NCI-H187 treated with DMSO at 0.1 percent for 48 hours (cell line): ENCODE results near the gene IGSF21.

Source experiments
- DNase-seq: peaks from one replicate; lab custom pipeline; 2025; lab: John Stamatoyannopoulos, UW

IGSF21 gene

GRCh38 chr1:18178111-18178510 lies 70.5 kb downstream of the IGSF21 start:
- no peak for DNase-seq

DNA sequence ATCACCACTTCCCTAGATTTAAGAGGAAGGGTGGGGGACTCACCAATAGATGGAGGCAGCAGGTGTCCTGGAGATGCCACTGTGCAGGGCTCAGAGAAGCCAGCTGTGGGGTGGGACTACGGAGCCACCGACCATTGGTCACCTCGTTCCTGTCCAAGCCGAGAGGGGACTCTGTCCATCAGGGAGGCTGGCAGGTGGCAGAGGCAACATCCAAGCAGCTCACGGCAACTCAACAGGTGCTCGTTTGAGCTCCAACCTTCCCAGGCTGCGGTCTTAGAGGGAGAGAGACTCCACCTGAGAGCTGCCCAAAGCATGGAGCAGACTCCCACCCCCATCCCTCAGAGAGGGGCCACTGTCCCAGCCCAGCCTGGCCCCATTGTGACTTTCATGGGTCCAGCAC lies 71.4 kb downstream of the IGSF21 start:
- no peak for DNase-seq

DNA sequence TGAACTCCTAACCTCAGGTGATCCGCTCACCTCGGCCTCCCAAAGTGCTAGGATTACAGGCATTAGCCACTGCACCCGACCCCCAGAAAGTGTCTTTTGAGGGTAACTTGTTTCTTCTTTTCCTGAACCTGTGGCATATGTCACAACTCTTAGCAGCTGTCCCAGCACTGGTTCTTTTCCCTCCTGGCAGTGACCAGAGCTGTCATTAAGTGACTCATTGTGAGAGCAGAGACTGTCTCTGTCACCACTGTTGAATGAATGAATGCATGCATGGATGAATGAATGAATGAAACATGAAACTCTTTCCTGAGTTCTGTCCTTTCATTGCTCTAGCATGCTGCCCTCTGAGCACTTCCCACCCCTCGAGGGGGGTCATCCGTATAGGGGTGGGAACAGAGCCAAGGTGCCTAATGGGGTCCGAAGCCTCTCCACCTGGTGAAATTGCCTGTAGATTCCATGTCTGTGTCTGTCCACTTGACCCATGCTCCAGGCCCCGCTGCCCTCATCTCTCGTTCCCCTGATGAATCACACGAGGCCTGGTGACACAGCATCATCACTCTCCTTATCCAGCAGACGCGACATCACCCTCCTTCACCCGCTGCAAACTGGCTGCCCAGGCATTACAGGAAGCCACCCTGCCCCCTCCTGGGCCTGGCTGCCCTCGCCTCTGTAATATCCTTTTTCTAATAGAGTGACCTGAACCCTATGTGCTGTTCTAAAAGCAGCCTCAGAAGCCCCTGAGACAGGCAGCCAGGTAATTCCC lies 75.0 kb downstream of the IGSF21 start:
- DNase-seq = no peak

DNA sequence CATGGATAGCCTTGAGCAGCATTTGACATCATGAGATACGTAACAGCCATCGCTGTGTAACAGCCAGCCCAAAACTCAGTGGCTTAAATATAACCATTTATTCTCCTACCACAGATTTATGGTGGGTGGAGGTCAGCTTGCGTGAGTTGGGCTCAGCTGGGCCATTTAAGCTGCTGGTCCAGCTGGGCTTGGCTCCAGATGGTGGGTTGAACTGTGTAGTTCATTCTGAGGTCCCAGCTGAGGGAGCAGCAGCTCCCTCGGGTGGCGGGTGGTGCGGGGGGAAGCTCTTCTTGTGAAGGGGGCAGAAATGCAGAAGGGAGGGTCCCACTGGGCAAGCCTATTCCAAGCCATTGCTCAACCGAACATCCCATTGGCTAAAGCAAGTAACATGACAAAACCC lies 75.9 kb downstream of the IGSF21 start:
- DNase-seq = no peak

DNA sequence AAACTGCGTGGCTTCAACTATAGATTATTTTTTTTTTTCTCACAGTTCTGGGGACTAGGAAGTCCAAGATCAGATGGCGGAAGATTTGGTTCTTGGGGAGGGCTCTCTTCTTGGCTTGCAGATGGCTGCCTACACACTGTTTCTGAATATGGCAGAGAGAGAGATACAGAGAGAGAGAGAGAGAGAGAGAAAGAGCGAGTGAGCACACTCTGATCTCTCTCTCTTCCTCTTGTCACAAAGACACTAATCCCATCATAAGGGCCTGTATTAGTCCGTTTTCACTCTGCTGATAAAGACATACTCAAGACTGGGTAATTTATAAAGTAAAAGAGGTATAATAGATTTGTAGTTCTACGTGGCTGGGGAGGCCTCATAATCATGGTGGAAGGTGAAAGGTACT lies 79.5 kb downstream of the IGSF21 start:
- no peak for DNase-seq

- DNase-seq = no peak
These were observed 81.4 kb downstream of the IGSF21 start for GRCh38 chr1:18188820-18189517.

DNA sequence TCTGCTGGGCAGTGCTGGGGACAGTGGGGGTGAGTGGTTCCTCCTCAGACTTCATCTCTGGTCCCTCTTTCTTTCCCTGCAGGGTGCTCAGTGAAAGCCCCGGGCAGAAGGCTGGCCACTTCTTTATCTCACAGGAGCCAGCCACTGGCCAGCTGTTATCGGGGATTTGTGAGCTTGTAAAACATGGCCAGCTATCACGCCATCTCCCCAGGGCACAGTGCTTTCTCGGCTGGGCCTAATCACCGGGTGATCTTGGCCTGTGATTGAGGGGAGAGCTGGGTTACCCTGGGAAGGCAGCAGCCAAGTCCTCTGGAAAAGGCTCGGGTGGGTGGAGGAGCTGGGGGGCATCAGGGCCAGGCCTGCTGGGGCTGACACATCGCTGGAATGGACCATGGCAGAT lies 83.0 kb downstream of the IGSF21 start:
- DNase-seq = no peak

- no peak for DNase-seq
These were observed 83.4 kb downstream of the IGSF21 start for GRCh38 chr1:18191037-18191436.

- no peak for DNase-seq
These were observed 84.0 kb downstream of the IGSF21 start for GRCh38 chr1:18191481-18192155.

- DNase-seq = no peak
These were observed 84.6 kb downstream of the IGSF21 start for GRCh38 chr1:18192182-18192581.

GRCh38 chr1:18192974-18193373 lies 85.4 kb downstream of the IGSF21 start:
- no peak for DNase-seq

DNA sequence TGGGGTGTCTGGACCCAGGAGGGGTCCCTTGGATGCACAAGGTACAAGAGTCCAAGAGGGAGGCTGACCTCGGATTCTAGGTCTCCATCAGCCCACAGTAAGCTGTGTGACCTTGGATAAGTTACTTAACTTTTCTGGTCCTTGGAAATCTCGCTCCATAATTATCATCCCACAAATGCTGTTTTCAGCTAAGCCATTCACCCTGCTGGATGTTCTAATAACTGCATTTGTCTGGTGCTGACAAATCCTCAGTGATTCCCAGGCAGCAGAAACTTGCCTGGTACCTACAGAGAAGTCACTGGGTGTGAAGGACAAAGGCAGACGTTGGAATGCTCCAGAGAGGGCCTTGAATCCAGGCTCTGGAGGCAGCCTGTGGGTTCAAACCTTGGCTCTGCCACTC lies 89.7 kb downstream of the IGSF21 start:
- DNase-seq = no peak

GRCh38 chr1:18198260-18198659 lies 90.7 kb downstream of the IGSF21 start:
- DNase-seq = no peak

DNA sequence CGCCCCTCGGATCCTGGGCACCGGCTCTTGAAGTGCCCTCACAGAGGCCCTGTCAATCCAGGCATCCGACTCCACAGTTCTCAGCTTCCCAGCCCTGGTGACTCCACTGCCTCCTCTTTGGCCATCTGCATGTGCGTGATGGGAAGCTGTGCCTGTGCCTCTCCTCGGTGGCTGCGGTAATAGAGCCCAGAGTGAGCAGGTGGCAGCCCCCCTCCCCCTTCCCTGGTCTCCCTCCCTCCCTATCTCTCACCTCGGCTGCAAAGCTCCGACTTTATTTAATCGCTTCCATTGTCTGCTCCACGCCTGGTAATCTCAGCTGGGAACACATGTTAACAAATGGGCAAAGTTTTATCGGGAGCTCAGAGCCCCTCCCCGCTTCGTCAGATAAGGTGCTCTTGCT lies 91.9 kb downstream of the IGSF21 start:
- DNase-seq = peak; percentile 62

DNA sequence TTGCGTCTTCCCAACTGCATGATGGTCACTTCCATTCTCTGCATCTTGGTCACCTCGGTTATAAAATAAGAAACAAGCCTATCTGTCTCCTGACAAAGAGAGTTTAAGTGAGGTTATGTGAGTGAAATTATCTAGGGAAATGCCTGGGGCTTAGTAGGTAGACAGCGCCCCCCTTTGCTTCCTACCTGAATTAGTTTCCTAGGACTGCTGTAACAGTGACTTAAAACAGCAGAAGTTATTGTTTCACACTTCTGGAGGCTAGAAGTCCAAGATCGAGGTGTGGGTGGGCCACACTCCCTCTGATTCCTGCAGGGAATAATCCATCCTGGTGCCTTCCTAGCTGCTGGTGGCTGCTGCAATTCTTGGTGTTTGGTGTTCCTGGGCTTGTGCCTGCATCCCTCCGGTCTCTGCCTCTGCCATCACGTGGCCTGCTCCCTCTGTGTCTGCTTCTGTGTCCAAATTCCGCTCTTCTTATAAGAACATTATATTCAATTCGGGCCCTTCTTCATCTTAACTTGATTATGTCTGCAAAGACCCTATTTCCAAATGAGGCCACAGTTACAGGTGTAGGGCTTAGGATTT lies 92.6 kb downstream of the IGSF21 start:
- DNase-seq = no peak

DNA sequence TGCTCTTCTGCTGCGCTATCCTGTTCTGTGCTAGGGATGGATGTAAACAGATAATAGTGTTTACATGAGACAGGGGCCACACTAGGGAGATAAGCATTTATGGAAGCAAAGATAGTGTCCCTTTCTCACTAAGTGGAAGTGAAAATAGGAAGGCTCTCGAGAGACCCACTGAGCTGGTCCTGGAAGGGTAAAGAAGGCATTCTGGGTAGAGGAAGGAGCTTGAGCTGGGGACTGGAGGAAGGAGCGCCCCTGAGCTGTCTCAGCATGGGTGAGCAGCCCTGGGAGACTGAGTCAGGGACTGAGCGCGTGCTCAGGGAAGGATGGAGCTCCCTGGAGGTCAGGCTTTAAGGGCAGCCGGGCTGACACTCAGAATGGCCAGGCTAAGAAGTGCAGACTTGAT lies 93.3 kb downstream of the IGSF21 start:
- DNase-seq = no peak

GRCh38 chr1:18201997-18202719 lies 94.6 kb downstream of the IGSF21 start:
- no peak for DNase-seq

- DNase-seq = no peak
These were observed 96.0 kb downstream of the IGSF21 start for GRCh38 chr1:18203645-18204044.

DNA sequence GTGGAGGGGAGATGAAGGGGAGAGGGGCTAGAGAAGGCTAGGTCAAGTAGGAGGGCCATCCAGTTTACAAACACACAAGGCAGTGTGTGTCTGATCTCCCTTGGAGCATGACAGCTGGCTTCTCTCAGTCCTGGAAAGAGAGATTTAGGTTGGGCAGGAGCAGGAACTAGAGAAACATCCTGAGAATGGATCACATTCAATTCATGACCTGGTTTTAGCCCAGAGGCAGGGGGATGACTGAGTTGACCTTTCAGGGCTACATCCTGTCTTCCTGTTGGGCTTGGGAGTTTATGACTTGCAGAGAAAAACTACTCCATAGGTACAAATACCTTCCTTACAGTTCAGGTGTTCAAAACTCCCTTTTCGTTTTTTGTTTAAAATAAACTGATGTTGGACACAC lies 97.0 kb downstream of the IGSF21 start:
- no peak for DNase-seq

- no peak for DNase-seq
These were observed 97.7 kb downstream of the IGSF21 start for GRCh38 chr1:18205319-18205718.

GRCh38 chr1:18211764-18212163 lies 104.2 kb downstream of the IGSF21 start:
- DNase-seq = no peak

- no peak for DNase-seq
These were observed 109.9 kb downstream of the IGSF21 start for GRCh38 chr1:18217398-18218043.
